IMR-90 (cell line): ENCODE measurements around the gene CFAP221.

Experiments
- BHLHE40 ChIP-seq: fragments of 150-350 bp; IDR thresholded peaks from 2 replicates; pipeline ENCODE4 v1.6.1; 2016; ENCODE audit warnings: mild to moderate bottlenecking, low read depth, low read length
- CEBPB ChIP-seq: IDR thresholded peaks from 2 replicates; pipeline ENCODE4 v1.6.1; 2012; ENCODE audit warnings: low read depth, low read length, improper control_type of control experiment
- FOS ChIP-seq: fragments of 150-350 bp; IDR thresholded peaks from 2 replicates; pipeline ENCODE4 v1.6.1; 2016; ENCODE audit warnings: low read depth, low read length
- MAFK ChIP-seq: IDR thresholded peaks from 2 replicates; pipeline ENCODE4 v1.6.1; 2012; ENCODE audit warnings: low read depth, low read length, improper control_type of control experiment
- MXI1 ChIP-seq: IDR thresholded peaks from 2 replicates; pipeline ENCODE4 v1.6.1; 2012; ENCODE audit warnings: low read depth, mild to moderate bottlenecking, low read length, moderate library complexity, borderline replicate concordance
- NFE2L2 ChIP-seq: fragments of 150-350 bp; IDR thresholded peaks from 2 replicates; pipeline ENCODE4 v1.6.1; 2016; ENCODE audit warnings: low read depth, mild to moderate bottlenecking, low read length
- POLR2A ChIP-seq: IDR thresholded peaks from 2 replicates; pipeline ENCODE4 v1.6.1; 2012; ENCODE audit warnings: mild to moderate bottlenecking, low read depth, low read length
- RAD21 ChIP-seq: IDR thresholded peaks from 2 replicates; pipeline ENCODE4 v1.6.1; 2012; ENCODE audit warnings: low read length, improper control_type of control experiment
- RCOR1 ChIP-seq: IDR thresholded peaks from 2 replicates; pipeline ENCODE4 v1.6.1; 2012; ENCODE audit warnings: mild to moderate bottlenecking, low read length, improper control_type of control experiment; ENCODE audit not compliant: insufficient replicate concordance
- RFX5 ChIP-seq: IDR thresholded peaks from 2 replicates; pipeline ENCODE4 v1.8.0; 2012; ENCODE audit warnings: low read depth, mild to moderate bottlenecking, low read length, moderate library complexity
- SMC3 ChIP-seq: fragments of 150-350 bp; IDR thresholded peaks from 2 replicates; pipeline ENCODE4 v1.6.1; 2016; ENCODE audit warnings: low read depth, mild to moderate bottlenecking, antibody characterized with exemption, low read length, moderate library complexity
- USF2 ChIP-seq: fragments of 150-350 bp; IDR thresholded peaks from 2 replicates; pipeline ENCODE4 v1.6.1; 2017; ENCODE audit warnings: mild to moderate bottlenecking, antibody characterized with exemption, low read length, low read depth
- TF ChIP-seq, protein P1 (sequence below): conservative IDR thresholded peaks from 2 replicates; pipeline ENCODE4 v1.5.1; 2012; ENCODE audit warnings: mild to moderate bottlenecking, low read depth, low read length, improper control_type of control experiment

DNA sequence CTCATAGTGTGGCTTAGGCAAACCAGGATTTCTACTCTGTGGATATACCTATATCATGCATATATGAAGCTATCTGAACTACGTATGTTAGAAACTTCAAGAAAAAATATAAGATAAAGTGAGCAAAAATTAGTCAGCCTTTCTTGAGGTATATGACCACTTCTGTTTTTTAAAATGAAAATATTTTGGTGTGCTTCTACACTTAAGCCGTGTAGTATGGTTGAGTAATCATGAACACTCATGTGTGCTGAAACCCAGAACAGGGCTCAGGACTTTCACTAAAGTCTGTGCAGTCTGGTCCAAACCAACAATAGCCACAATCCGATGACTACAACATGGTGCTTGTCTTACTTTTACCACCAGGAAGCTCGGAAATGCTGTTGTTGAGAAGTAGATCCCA, 85.9 kb downstream of the CFAP221 start:
- TF ChIP-seq MAFK (no peak), SMC3 (no peak), USF2 (no peak), RAD21 (no peak), MXI1 (no peak), RCOR1 (no peak), FOS (no peak), POLR2A (no peak), BHLHE40 (no peak), NFE2L2 (no peak), CEBPB (no peak), RFX5 (no peak)
- TF ChIP-seq, protein P1, sequence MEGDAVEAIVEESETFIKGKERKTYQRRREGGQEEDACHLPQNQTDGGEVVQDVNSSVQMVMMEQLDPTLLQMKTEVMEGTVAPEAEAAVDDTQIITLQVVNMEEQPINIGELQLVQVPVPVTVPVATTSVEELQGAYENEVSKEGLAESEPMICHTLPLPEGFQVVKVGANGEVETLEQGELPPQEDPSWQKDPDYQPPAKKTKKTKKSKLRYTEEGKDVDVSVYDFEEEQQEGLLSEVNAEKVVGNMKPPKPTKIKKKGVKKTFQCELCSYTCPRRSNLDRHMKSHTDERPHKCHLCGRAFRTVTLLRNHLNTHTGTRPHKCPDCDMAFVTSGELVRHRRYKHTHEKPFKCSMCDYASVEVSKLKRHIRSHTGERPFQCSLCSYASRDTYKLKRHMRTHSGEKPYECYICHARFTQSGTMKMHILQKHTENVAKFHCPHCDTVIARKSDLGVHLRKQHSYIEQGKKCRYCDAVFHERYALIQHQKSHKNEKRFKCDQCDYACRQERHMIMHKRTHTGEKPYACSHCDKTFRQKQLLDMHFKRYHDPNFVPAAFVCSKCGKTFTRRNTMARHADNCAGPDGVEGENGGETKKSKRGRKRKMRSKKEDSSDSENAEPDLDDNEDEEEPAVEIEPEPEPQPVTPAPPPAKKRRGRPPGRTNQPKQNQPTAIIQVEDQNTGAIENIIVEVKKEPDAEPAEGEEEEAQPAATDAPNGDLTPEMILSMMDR: no peak
